ENCODE data around the gene NFATC2.

Gene NFATC2

DNA sequence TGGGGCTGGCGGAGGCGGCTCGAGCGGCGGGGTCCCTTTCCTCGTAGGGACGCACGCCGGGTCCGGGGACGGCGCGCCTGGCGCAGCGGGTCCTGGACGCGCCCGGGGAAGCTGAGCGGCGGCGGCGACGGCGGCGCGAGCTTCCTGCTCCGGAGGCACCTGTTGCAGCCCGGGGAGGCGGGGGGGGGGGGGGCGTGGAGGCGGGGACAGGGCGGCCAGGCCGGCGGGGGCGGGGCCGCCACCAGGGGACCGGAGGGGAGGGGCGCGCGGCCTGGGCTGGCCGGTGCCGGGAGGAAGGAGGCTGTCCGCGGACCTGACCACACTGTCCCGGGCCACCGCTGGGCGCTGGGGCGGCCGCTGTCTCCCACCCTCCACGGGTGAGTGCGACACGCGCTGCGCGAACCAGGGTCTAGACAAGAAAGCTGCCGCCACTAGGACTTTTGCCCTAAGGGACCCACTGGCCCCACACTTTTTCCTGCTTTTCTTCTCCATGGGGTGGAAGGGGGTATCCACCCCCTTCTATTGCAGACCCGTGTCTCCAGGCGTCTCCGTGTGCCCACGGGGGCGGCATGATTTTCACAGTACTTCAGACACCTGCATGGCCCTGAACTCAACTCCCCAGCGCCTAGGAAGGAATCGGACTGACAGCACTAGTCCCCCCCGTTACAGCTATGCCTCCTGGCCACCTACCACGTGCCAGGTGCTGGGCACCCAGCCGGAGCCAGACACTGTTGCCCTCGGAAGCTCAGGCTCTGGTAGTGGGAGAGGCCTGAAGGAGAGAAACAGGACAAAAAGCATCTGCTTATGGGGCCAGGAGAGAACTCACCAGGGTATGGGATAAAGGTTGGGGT is at the start of gene NFATC2:
Gene NFATC2, minus strand, starts transcription at position 149 of the 851 bp plus-strand sequence. CDS start 220 bp downstream, outside the sequence.
- DNase-seq, result peak; percentile 54
- in situ Hi-C loops (cut with HindIII; ENCODE audit: low pct_ligation_motif_present, low pct_unique_long_range_greater_than_20kb, low sequenced_read_pairs), result no loop called here

GRCh38 chr20:51591871-51592270 is 49.4 kb upstream of the NFATC2 start:
- DNase-seq, result no peak
- in situ Hi-C loops (cut with HindIII; ENCODE audit: low pct_ligation_motif_present, low pct_unique_long_range_greater_than_20kb, low sequenced_read_pairs), result loop anchor here (25.0 kb wide), 1 partner anchor 205 kb away; no protein-coding TSS in a partner anchor

DNA sequence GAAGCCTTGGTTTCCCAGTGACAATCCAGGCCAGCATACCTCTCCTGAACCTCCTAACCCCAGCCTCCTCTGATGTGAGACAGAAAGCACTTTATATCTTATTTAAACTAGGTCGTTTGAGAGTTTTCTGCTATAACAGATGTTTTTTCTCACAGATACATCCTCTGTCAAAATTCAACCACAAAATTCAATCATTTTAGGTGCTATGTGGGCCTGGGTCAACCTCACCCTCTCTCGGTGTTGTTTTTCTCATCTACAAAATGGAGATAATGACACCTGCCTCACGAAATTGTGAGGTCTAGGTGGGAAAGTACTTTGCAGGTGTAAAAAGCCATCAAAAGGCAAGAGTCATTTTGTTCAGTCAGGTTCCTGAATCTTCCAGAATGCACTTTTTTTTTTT is 46.2 kb upstream of the NFATC2 start:
- in situ Hi-C loops (cut with HindIII; ENCODE audit: low pct_ligation_motif_present, low pct_unique_long_range_greater_than_20kb, low sequenced_read_pairs), result loop anchor here (25.0 kb wide), 1 partner anchor 201 kb away; no protein-coding TSS in a partner anchor
- no peak for DNase-seq

GRCh38 chr20:51587145-51587544 is 44.6 kb upstream of the NFATC2 start:
- DNase-seq, result no peak
- in situ Hi-C loops (cut with HindIII; ENCODE audit: low pct_ligation_motif_present, low pct_unique_long_range_greater_than_20kb, low sequenced_read_pairs), result loop anchor here (25.0 kb wide), 1 partner anchor 200 kb away; no protein-coding TSS in a partner anchor

DNA sequence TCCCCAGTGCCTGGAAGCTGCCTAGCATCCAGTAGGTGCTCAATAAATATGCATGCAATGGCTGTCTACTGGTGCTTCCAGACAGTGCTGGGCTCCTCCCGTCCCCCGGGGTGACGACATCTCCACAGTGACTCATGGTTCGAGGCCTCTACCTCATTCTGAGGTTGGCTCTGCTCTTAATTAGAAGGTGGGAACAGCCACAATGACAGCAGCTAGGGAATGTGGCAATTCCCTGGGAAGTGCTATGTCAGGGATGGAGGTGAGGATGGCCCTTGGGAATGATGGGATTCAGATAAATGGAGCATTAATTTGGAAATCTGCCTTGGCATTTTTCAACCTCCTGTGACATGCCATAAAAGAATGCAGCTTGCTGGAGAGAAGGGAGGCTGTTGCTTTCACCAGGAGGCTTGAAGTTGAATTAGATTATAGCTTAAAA is 43.5 kb upstream of the NFATC2 start:
- in situ Hi-C loops (cut with HindIII; ENCODE audit: low pct_ligation_motif_present, low pct_unique_long_range_greater_than_20kb, low sequenced_read_pairs), result loop anchor here (25.0 kb wide), 1 partner anchor 199 kb away; no protein-coding TSS in a partner anchor
- DNase-seq, result peak; percentile 25

- in situ Hi-C loops (cut with HindIII; ENCODE audit: low pct_ligation_motif_present, low pct_unique_long_range_greater_than_20kb, low sequenced_read_pairs), result loop anchor here (25.0 kb wide), 1 partner anchor 198 kb away; no protein-coding TSS in a partner anchor
- no peak for DNase-seq
Observed at GRCh38 chr20:51585148-51585547, 42.6 kb upstream of the NFATC2 start.

- in situ Hi-C loops (cut with HindIII; ENCODE audit: low pct_ligation_motif_present, low pct_unique_long_range_greater_than_20kb, low sequenced_read_pairs), result loop anchor here (25.0 kb wide), 1 partner anchor 197 kb away; no protein-coding TSS in a partner anchor
- DNase-seq, result no peak
Observed at GRCh38 chr20:51584737-51585136, 42.2 kb upstream of the NFATC2 start.

DNA sequence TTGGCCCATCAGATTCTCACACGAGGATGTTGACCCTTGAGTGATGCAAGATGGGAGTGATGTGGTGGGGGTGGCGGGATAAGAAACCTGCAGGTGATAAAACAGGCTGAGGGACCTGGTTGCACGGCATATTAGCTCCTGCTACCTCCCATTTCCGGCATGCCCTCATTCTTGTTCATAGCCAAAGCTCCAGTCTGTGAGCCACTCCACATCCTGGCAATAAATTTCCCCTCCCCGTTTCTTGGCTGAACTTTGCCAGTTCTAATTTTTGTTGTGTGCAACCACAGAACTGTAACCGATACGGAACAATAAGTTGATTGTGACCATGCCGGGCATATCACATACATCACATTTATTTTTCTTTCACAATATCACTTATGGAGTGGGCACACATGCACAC is 41.6 kb upstream of the NFATC2 start:
- in situ Hi-C loops (cut with HindIII; ENCODE audit: low pct_ligation_motif_present, low pct_unique_long_range_greater_than_20kb, low sequenced_read_pairs), result loop anchor here (25.0 kb wide), 1 partner anchor 197 kb away; no protein-coding TSS in a partner anchor
- no peak for DNase-seq

DNA sequence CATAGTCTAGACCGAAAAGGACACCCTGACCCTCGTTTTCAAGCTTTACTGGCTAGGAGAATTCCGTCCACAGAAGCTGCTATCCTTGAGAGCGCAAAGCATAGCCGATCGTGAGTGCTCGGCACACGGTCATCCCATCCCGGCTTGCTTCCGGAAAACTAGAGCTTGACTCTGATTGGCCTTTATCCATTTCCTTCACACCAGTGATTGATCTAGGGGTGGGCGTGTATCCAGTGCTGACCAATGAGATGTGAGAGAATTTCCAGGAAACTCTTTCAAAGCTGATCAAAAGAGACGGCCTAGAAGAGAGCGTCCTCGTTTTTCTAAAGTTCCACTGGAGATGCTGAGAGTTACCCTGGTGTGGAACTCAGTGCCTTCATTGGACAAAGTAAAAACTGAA is 41.0 kb upstream of the NFATC2 start:
- no peak for DNase-seq
- in situ Hi-C loops (cut with HindIII; ENCODE audit: low pct_ligation_motif_present, low pct_unique_long_range_greater_than_20kb, low sequenced_read_pairs), result loop anchor here (25.0 kb wide), 1 partner anchor 196 kb away; no protein-coding TSS in a partner anchor

- in situ Hi-C loops (cut with HindIII; ENCODE audit: low pct_ligation_motif_present, low pct_unique_long_range_greater_than_20kb, low sequenced_read_pairs), result loop anchor here (25.0 kb wide), 1 partner anchor 196 kb away; no protein-coding TSS in a partner anchor
Observed at GRCh38 chr20:51583073-51583472, 40.6 kb upstream of the NFATC2 start.

GRCh38 chr20:51581571-51581970 is 39.1 kb upstream of the NFATC2 start:
- DNase-seq, result no peak
- in situ Hi-C loops (cut with HindIII; ENCODE audit: low pct_ligation_motif_present, low pct_unique_long_range_greater_than_20kb, low sequenced_read_pairs), result loop anchor here (25.0 kb wide), 1 partner anchor 194 kb away; no protein-coding TSS in a partner anchor

More at GRCh38 chr20:51583073-51583472, 40.6 kb upstream of the NFATC2 start:
- no peak for DNase-seq

DNA sequence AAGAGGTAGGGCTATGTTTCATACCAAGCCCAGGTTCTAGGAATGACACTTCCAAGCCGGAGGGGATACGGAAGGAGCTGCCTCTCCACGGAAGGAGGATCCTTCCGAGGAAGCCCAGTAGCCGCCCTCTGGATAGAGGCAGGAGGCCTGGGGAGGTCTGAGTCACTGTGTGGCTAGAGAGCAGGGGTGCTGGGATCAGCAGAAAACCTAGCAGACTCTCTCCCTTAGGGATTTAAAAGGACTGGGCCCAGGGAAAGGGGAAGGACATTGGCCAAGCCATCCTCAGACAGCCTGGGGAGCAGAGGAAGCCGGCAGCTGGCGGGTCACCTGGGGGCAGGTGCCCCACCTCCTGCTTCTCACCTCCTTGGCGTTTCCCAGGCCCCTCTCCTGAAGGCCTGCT is 36.6 kb upstream of the NFATC2 start:
- in situ Hi-C loops (cut with HindIII; ENCODE audit: low pct_ligation_motif_present, low pct_unique_long_range_greater_than_20kb, low sequenced_read_pairs), result loop anchor here (25.0 kb wide), 1 partner anchor 192 kb away; no protein-coding TSS in a partner anchor
- DNase-seq, result peak; percentile 3

DNA sequence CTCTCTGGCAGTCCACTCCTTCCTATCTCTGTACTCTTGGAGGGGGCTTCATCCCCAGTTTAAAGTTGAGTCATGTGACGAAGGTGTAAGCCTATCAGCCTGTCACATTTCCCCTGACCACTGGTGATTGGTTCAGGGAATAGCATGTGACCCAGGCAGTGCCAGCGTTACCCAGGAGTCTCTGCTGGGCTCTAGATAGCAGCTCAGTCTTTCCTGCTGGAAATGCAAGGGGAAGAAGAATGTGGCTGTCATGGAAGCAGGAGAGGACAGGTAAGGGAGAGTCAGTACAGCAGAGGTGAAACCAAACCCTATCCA is 35.6 kb upstream of the NFATC2 start:
- DNase-seq, result no peak
- in situ Hi-C loops (cut with HindIII; ENCODE audit: low pct_ligation_motif_present, low pct_unique_long_range_greater_than_20kb, low sequenced_read_pairs), result loop anchor here (25.0 kb wide), 1 partner anchor 191 kb away; no protein-coding TSS in a partner anchor

- in situ Hi-C loops (cut with HindIII; ENCODE audit: low pct_ligation_motif_present, low pct_unique_long_range_greater_than_20kb, low sequenced_read_pairs), result loop anchor here (25.0 kb wide), 1 partner anchor 190 kb away; no protein-coding TSS in a partner anchor
Observed at GRCh38 chr20:51577432-51578144, 35.1 kb upstream of the NFATC2 start.

GRCh38 chr20:51575486-51575885 is 33.0 kb upstream of the NFATC2 start:
- in situ Hi-C loops (cut with HindIII; ENCODE audit: low pct_ligation_motif_present, low pct_unique_long_range_greater_than_20kb, low sequenced_read_pairs), result loop anchor here (25.0 kb wide), 1 partner anchor 188 kb away; no protein-coding TSS in a partner anchor
- no peak for DNase-seq

More at GRCh38 chr20:51577432-51578144, 35.1 kb upstream of the NFATC2 start:
- DNase-seq, result no peak

- no peak for DNase-seq
- in situ Hi-C loops (cut with HindIII; ENCODE audit: low pct_ligation_motif_present, low pct_unique_long_range_greater_than_20kb, low sequenced_read_pairs), result loop anchor here (25.0 kb wide), 1 partner anchor 187 kb away; no protein-coding TSS in a partner anchor
Observed at GRCh38 chr20:51574248-51575033, 31.9 kb upstream of the NFATC2 start.

- in situ Hi-C loops (cut with HindIII; ENCODE audit: low pct_ligation_motif_present, low pct_unique_long_range_greater_than_20kb, low sequenced_read_pairs), result no loop called here
Observed at GRCh38 chr20:51573576-51574243, 31.2 kb upstream of the NFATC2 start.

GRCh38 chr20:51571460-51571794 is 28.9 kb upstream of the NFATC2 start:
- no peak for DNase-seq
- in situ Hi-C loops (cut with HindIII; ENCODE audit: low pct_ligation_motif_present, low pct_unique_long_range_greater_than_20kb, low sequenced_read_pairs), result no loop called here

More at GRCh38 chr20:51573576-51574243, 31.2 kb upstream of the NFATC2 start:
- DNase-seq, result no peak

Data from ACHN (cell line).